Stimulated activated CD8-positive, alpha-beta memory T cell treated with anti-CD3 and anti-CD28 coated beads, Interleukin-4, amount 100 ng/mL, for 48 hours (primary cell): ENCODE data around the gene LAMB3.
"Not testable (repeated sequence)": the region's sequence is repeated elsewhere in the genome, so short reads cannot be mapped to it uniquely, and the experiment has no call there.

Experiments
- DNase-seq: peaks from one replicate; pipeline ENCODE4 v3.0.0-alpha.2; 2020

LAMB3 gene

DNA sequence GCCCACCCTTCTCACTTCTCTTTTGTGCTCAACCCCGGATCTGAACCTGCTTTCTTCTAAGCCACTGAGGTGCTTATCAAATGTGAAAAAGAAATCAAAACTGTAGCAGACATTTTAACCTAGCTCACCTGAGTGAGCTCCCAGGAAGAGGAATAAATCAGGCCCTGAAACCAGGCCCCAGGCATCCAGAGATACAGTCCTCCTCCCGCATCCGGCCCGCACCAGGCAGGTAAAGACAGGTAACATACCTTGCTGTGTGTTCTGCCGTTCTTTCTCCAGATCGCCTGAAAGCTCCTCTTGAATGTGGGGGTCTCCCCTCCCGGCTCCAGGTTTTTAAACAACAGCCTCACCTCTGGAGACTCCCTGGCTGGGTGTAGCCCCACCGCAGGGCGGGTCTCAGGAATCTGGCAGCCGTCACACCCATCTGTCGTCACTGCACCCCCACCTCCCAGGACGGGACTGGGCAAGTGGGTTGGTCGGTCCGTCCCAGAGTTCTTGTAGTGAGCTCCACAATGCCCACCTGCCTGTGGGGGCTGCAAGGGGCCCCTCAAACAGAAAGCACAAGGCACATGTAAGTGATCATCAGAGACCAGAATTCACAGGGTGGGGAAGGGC lies at the start of gene LAMB3:
Gene LAMB3, minus strand, starts transcription at position 305 of the 615 bp plus-strand sequence. CDS start 1,481 bp downstream, outside the sequence.
- no peak for DNase-seq

DNA sequence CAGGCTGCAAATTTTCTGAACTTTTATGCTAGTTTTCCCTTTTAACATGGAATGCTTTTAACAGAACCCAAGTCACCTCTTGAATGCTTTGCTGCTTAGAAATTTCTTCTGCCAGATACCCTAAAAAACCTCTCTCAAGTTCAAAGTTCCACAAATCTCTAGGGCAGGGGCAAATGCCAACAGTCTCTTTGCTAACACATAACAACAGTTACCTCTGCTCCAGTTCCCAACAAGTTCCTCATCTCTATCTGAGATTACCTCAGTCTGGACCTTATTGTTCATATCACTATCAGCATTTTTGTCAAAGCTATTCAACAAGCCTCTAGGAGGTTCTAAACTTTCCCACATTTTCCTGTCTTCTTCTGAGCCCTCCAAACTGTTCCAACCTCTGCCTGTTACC lies 48.5 kb upstream of the LAMB3 start:
- not testable (repeated sequence) for DNase-seq

DNA sequence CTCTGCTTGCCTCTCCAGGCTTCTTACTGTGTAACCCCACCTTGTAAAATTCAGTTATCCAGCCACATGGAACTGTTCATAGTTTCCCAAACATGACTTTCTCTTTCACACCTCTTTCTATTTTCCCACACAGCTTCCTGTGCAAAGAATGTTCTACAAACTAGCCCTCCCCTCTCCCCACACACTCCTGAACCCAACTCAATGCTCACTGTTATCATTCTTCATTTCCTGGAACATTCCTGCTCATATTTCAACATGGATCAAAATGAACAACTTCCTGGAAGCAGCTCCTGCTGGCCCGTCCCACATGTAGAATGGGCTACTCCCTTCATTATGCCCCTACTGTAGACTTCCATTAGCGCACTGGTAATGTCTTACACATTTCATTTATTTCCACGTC lies 44.9 kb upstream of the LAMB3 start:
- no peak for DNase-seq

DNA sequence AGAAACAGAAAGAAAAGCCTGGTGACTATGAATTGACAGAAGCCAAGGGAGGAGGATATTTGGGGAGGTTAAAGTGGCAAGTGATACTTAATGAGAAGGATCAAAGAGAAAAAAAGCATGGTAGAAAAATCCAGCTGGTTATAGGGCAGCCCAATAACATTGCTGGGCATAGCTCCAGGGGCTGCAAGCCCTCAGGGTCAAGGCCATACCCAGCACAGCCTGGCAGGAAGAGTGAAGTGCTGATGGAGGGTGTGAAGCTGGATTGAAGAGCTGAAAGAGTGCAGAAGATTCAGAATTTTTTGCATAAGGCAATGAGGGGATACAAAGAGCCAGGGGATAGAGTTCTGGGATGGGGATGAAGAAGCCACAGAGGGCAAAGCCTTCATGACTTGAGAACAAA lies 44.4 kb upstream of the LAMB3 start:
- DNase-seq: no peak

DNA sequence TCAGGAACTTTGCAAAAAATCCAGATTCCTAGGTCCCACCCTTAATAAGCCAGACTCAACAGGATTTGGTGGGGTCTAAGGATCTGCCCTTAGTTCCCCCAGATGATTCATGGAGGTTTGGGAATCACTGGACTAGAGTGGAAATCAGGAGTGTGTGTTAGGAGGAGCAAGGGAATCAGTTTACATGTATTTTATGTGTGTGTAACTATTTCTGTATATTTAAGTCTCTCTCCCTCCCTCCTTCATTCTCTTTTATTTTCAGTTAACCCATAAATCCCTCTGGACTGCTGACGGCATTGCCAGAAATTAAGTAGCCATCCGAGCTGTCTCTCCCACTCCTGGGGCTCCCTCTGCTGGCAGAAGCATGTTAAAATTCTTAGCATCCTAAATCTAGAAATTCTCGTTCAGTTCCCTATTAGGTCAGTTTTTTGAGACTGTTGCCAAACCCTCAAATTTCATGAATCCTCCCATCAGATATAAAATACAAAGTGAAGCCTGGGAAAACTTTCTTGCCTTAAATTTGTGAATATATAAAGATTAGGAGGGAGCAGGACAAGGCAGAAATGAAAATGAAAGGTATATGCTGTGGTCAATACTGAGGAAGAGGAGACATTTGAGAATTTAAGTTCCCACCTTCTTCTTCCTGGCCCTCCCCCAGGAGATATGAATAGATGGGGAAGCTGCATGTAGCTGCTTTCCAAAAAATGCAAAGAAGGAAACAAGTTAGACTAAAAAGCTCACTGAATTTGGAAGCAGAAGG lies 40.7 kb upstream of the LAMB3 start:
- DNase-seq: peak; percentile 85

DNA sequence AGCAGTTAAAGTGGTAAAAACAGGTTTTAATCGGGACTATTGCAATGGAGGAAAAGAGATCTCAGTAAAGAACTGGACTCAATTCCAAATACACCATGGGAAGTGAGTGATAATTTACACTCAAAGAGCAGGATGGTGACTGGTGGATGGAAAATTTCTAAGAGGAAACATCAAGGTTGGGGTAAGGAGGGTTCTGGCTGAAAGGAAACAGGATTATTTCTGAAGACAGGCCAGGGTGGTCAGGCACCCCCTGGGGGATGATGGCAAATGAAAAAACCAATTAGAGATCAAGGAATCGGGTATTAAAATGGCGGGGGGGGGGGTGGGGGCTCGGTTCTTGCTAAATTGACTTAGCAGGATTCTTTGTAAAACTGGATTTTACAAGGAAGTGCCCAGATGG lies 40.1 kb upstream of the LAMB3 start:
- no peak for DNase-seq

DNA sequence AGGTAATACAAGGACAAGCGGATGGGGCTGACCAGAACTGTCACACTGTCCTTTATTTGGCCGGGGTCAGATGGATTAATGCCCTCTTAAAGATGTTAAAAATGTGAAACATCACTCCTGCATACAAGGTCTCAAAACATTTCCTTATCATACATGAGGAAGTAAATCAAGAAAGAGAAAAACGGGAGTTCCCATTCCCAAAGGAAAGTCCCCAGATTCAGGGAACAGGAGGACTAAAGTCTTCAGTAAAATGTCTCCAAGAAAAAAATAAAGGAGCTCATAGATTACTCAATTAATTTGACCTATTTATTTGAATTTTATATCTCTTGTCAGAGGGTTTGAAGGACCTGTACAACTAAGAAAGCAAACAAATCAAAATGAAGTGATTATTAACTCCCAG lies 39.0 kb upstream of the LAMB3 start:
- DNase-seq: no peak

DNA sequence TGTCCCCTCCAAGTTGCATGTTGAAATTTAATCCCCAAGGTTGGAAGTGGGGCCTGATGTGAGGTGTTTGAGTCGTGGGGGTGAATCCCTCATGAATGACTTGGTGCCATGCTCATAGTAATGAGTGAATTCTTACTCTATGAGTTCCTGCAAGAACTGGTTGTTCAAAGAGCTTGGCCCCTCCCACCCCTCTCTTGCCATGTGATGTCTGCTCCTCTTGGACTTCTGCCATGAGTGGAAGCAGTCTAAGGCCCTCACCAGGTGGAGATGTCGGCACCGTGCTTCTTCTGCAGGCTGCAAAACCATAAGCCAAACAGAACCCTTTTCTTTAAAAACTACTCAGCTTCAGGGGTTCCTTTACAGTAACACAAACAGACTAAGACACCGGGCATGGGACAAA lies 37.3 kb upstream of the LAMB3 start:
- no peak for DNase-seq

DNA sequence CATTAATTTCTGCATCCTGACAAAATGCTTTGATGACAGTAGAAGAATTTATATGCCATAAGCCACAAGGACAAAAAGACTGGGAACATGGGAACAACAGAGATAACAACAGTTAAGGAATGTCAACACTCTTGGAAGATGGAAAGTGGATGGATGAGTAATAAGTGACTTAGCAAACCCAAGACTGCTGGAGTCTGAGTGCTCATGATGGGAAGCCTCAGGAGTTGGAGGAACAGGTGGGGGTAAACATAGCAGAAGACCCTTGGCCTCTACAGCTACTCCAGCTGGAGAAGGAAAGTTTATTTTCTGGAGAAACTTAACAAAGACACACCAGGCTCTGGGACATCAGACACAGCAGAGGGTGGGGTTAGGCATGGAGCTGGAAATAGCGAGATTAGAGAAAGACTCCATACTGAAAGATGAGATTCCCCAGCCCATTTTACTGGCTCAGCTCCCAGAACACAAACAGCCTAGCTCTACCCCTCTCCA lies 36.6 kb upstream of the LAMB3 start:
- no peak for DNase-seq

DNA sequence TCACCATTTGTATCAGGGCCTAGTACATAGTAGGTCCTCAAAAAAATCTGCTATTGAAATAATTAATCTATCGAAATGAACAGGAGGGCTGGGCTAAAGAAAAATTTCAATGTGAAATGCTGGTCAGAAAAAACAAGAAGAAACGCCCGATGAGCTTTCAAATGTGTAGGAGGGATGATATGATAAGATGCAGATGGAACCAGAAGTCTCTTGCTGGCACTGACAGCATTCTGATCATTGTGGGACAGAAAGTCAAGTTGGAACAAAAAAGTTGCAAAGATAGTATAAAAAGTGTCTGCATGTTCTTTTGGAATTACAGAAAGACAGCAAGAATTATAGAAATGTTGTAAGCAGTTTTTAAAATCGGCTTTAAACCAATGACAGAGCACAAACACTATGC lies 34.1 kb upstream of the LAMB3 start:
- no peak for DNase-seq

DNA sequence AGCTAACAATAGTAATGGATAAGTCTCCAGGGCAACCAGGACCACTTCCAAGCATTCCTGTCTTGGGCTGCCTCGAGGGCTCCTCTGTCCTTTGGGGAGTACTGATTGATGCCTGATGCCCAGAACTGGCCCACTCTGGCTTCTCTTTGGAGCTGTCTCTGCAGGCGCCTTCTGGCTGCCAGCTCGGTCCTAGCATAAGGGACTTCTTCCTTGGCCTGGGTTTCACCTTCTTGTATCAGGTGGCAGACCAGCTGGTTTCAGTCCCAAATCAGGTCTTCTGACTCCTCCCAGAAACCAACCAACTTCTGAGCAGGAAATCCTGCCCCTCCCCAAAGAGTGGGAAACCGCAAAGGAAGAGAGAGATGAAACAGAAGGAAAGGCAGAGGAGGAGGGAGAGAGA lies 33.6 kb upstream of the LAMB3 start:
- DNase-seq: no peak

DNA sequence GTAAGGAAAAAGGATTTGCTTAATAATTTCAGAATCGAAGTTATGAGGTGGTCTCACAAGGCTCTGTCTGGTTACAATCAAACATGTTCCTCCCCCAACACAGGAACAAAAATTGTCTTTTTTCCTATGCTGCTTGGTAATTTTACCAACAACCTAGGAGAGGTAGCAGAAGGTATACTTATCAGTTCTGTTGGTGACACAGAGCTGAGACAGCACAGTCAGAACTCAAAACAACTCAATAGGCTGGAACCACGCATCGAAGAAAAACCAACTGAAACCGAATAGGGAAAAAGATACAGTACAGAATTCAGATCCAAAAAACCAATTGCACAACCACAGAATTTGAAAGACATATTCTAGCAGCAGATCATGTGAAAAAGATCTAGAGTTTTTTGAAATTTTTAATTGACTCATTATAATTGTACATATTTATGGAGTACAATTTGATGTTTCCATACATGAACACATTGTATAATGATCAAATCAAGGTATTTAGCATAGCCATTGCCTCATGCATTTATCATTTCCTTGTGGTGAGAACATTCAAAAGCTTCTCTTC lies 26.8 kb upstream of the LAMB3 start:
- DNase-seq: no peak

DNA sequence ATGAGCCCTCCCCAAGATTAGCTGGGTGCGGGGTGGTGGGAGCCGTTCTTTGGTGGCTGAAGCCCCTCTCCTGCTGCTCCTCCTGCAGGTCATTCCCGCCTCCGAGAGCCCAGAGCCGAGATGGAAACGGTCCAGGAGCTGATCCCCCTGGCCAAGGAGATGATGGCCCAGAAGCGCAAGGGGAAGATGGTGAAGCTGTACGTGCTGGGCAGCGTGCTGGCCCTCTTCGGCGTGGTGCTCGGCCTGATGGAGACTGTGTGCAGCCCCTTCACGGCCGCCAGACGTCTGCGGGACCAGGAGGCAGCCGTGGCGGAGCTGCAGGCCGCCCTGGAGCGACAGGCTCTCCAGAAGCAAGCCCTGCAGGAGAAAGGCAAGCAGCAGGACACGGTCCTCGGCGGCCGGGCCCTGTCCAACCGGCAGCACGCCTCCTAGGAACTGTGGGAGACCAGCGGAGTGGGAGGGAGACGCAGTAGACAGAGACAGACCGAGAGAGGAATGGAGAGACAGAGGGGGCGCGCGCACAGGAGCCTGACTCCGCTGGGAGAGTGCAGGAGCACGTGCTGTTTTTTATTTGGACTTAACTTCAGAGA lies 23.4 kb upstream of the LAMB3 start:
- DNase-seq: peak; percentile 31

DNA sequence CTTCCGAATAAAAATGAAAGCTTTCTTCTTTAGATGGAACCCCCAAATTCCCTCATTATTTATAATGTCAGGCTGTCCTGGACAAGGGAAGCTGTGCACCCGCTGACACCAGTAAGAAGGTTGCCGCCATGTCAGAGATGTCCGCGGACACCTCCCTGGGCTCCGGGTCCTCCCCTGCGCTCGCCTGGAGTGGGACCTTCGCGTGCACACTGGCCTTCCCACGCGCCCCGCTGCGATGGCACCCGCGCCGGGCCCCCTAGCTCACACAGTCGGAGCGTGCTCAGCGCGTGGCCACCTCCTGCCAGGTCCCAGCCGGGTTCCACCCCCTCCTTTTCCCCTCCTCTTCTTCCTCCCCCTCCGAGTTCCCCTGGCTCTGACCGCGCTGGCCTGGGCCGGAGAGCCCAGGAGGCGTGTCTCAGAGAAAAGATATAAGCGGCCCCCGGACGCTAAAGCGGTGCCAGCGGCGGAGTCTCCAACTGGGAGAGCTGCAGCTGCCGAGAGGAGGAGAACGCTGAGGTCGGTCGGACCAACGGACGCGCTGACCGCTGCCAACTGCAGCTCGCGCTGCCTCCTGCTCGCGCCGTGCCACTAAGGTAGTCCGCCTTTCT lies 22.8 kb upstream of the LAMB3 start, which contains the start of gene G0S2:
Gene G0S2, plus strand, starts transcription at position 456 of the 608 bp plus-strand sequence. CDS start 273 bp downstream, outside the sequence.
- DNase-seq: peak; percentile 54

DNA sequence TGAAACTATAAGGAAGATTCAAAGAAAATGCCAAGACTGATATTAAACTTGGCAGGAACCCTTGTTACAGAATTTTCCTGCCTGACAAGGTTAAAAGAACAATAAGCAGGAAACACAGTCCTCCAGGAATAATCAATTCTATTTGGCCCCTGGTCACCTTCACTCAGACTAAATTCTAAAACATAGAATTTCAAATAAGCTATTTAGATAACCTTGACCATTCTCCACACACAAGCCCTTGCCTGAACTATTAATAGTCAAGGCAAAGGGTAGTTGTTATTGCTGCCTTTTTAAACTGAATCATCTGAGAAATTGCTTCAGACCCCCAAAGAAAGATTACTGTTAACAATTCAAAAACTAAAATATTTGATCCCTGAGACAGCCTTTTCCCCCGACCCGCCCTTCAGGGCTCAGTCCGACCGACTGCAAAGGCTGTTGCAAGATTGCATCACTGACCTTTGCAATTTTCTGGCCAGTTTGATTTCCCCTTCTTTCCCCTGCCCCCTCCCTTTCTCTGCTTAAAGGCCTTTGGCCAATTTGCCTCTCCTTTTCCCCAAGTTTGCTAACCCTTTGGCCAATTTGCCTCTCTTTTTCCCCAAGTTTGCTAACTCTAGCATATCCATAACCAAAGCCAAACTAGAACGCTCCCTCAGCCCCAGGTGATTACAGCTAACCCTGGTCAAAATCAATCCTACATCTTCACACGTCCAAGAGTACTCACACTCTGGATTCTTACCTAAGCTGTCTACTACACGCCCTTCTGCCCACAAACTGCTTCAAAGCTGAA lies 21.6 kb upstream of the LAMB3 start:
- no peak for DNase-seq

DNA sequence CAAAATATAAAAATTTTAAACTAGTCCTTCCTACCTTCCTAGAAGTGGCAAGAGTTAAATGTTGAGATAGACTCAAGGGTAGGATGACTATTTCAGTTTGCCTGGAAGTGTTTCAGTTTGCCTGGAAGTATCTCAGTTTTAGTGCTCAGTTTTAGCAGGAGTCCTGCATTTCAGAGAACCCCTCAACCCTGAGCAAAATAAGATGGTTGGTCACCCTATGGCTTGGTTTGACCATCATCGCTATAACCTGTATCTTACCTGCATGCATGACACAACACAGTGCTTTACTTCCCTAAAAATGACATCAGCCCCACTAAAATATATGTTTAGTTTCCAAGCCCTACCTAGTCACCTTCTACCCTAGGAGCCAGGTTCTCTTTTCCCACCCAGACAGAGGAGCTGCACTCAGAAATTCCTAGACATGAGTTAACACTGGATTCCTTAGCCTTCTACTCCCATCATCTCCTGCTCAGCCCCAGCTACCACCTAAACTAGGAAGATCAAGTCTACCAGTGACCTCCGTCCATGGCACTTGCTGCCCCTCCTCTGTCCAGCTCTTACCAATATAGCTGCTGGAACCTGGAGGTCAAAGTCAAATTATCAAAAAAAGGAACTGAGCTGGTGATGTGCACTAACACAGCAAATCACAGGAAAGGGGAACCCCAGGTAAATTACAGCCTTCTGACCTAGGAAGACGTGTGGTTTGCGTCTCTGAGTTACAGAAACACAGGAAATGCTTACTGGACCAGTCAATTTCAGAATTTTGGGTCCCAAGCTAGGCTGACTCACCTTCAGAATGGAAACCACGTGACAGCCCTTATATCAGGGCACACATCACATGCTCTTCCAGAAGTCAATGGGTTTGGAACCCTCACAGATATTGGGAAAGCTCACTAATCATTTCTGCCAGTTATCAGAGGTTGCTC lies 20.7 kb upstream of the LAMB3 start:
- no peak for DNase-seq

DNA sequence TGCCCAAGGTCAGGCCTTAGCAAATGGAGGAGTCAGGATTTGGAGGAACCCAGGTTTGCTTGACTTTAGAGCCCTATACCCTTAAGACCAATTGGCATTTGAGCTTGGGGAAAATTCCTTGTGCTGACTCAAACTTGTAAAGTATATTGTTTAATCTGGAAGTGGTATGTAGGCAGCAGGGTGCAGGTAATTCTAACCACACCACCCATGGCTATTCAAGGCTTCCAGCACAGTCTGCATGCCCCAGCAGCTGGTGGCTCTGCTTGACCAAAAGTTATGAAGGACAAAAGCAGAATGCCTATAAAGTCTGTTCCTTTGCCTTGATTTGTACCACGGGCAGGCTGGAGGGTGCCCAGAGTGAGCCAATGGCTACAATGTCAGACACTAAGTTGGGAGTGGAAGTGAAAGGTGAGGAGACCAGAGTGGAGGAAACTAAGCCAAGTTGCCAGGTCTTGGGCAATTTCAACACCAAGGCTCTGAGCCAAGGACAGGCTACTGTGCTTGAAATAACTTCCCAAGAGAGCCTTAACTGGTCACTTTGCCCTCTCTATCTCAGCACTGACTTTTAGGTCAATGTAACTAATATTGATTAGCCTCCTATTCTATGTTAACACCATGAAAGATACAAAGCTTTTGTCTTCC lies 18.3 kb upstream of the LAMB3 start:
- DNase-seq: no peak

DNA sequence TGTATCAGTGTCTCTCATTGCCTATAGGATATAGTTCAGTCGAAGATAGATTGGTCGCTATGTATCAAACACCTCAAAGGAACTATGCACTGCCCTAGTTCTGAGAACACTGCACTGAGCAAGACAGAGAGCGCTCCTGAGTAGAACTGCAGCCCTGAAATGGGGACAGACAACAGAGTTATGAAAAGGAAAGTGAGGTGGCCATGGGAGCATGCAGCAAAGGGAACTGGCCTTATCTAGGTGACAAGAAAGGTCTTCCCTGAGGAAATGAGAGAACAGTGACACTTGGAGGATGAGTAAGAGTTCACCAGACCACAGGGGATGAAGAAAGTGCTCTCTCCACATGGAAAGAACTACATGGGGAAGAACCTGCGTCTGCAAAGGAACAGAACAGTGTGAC lies 15.5 kb upstream of the LAMB3 start:
- DNase-seq: no peak

DNA sequence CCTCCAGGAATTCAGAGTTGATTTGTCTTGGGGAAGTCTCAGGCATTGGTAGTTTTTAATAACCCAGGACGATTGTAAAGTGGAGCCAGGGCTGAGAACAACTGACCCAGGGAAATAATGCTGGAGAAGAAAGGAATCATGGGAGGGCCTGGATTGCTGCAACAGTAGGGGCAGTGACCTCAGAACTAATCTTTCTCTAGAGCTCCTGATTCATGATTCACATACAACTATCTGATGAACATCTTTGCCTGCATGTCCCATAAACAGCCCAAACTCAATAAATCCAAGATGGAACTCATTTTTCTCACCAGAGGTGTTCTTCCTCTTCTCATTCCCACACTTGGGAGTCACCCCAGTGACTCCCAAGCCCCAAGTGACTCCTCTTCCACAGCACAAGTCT lies 14.9 kb upstream of the LAMB3 start:
- DNase-seq: no peak

DNA sequence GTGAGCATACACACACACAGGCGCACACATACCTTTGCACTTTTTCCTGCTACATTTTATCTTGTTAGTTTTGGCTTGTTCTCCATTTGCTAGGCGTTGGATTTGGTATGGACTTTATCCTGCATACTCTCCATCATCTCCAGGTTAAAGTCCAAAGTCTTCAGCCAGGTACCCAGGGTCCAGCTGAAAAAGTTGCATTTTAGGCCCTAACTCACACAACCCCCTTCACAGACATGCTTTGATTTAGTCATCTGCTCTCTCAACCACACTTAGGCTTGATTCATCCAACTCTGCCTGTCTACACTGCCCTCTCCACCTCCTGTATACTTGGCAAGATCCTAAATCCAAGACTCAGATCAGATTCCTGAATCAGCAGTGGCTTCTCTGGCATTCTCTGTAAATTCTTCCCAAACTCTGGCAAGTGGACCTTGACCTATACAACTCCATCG lies 10.7 kb upstream of the LAMB3 start:
- DNase-seq: no peak

DNA sequence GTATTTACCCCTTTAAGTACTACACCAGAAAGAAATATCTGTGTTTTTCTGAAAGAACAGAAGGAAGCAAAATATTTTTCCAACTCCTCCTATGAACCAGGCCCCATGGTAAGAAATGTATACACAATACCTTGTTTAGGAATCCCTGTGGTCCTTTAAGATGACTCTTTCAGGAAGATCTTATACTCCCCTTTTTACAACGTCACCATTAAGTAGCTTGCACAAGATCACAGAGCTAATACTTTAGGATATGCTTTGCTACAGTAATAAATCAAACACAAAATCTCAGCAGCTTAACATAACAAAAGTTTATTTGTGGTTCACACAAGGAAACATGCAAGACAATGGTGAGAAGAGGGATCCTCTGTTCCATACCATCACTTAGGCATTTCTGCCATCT lies 8.8 kb upstream of the LAMB3 start:
- no peak for DNase-seq
